Naive thymus-derived CD8-positive, alpha-beta T cell (primary cell): Measurements from ENCODE around the gene RPIA. TPM values are rescaled to one million over a fixed set of nuclear protein-coding genes. Genes with fewer than 3 reads are reported as not detected.

Experiments used
- polyA plus RNA-seq, 3 donors: library from polyadenylated mRNA; unstranded; fragments of 300-500 nt; fragmentation: Illumina TruSeq; gene quantifications; one replicate each; pipeline ENCODE4 v1.2.3, GENCODE V29; 2021
- total RNA-seq, 8 experiments: library from RNA in 2 of 8; stranded (reverse) in 2 of 8; gene quantifications; one replicate each; pipeline ENCODE4 v1.2.3 and lab custom pipeline; 2021 to 2026

Gene RPIA
- total and polyA plus RNA-seq, 5 experiments from 2014 or later = 31.6 to 72.8 (median 59.7) TPM

Other genes with a start within 250 kb of the RPIA start
- not detected for gene FOXI3, start 239.0 kb upstream of the RPIA start, total RNA-seq
- gene FOXI3, start 239.0 kb upstream of the RPIA start, polyA plus RNA-seq = not detected
- gene EIF2AK3, start 64.2 kb upstream of the RPIA start, total RNA-seq = 10 to 100 TPM; 28.4 to 29.8 TPM
- 1 to 10 TPM; 3.1 to 8.9 (median 3.1) TPM for gene EIF2AK3, start 64.2 kb upstream of the RPIA start, polyA plus RNA-seq